GM19351 (cell line): ENCODE measurements around the gene TMBIM4.
"Not testable (repeated sequence)": the region's sequence is repeated elsewhere in the genome, so short reads cannot be mapped to it uniquely, and the experiment has no call there.

Source experiments
- ATAC-seq: cut with Tn5 transposase; IDR thresholded peaks from one replicate; pipeline ENCODE4 v1.9.1; 2021; ENCODE audit warnings: mild to moderate bottlenecking, moderate library complexity; ENCODE audit not compliant: unreplicated experiment

Gene TMBIM4, protein sequence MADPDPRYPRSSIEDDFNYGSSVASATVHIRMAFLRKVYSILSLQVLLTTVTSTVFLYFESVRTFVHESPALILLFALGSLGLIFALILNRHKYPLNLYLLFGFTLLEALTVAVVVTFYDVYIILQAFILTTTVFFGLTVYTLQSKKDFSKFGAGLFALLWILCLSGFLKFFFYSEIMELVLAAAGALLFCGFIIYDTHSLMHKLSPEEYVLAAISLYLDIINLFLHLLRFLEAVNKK

GRCh38 chr12:66169221-66170170 is at the start of gene TMBIM4:
TMBIM4 (minus strand) TSS chr12:66169996; CDS start chr12:66169951, 45 bp downstream.
- ATAC-seq, result peak; percentile 76

GRCh38 chr12:66217342-66217917 is 47.6 kb upstream of the TMBIM4 start:
- no peak for ATAC-seq

GRCh38 chr12:66213011-66213410 is 43.2 kb upstream of the TMBIM4 start:
- not testable (repeated sequence) for ATAC-seq

DNA sequence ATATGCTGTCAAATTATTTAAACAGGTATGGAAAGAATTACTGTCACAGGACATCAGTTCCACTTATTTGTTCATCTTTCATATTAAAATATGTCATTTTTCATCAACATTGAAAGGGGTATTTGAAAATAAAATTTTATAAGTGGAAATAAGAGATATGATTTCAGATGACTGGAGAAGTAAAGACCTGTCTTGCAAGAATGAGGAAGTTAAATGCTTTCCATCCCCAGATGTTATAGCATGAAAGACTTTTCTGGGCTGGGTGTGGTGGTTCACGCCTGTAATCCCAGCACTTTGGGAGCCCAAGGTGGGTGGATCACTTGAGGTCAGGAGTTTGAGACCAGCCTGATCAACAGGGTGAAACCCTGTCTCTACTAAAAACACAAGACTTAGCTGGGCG is 41.8 kb upstream of the TMBIM4 start:
- not testable (repeated sequence) for ATAC-seq

GRCh38 chr12:66210840-66211239 is 41.0 kb upstream of the TMBIM4 start:
- ATAC-seq, result no peak

DNA sequence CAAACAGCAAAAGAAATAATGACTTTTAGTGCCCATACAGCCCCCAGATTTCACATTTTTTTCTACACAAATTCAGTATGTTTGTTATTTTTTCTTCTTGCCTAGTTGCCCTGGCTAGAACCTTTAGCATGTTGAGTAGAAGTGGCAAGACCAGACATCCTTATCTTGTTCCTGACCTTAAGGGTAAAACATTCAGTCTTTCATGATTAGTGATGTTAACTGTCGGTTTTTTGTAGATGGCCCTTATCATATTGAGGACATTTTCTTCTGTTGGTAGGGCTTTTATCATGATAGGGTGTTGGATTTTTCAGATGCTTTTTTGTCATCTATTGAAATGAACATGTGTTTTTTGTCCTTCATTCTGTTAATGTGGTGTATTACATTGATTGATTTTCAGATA is 36.3 kb upstream of the TMBIM4 start:
- no peak for ATAC-seq

GRCh38 chr12:66203820-66204219 is 34.0 kb upstream of the TMBIM4 start:
- no peak for ATAC-seq

DNA sequence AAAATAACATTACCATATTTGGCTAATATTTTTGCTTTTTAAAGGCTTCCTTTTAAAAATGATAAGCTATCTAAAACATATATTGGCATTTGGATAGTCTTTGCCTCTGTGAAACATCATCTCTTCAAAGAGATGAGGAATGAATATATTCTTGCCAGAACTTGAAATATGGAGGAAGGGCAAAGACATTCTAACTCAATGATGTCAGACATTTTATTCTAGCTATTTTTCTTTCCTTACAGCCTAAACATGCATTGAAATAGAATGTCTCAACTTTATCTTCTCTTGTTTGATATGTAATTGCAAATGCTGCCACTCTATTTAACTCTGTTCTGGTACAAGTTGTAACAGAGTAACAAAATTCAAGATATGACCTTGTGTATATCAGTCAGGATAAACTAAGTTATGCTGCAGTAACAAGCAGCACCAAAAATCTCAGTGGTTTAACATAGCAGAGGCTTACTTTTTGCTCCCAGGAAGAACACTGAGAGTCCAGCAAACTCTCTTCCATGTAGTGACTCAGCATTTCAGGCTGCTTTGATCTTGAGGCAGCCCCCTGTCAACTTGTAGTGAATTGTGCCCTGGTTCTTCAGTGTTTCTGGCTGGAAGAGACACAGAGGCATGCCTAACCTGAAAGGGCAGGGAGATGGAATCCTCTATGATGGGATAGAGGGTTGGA is 30.2 kb upstream of the TMBIM4 start:
- no peak for ATAC-seq

DNA sequence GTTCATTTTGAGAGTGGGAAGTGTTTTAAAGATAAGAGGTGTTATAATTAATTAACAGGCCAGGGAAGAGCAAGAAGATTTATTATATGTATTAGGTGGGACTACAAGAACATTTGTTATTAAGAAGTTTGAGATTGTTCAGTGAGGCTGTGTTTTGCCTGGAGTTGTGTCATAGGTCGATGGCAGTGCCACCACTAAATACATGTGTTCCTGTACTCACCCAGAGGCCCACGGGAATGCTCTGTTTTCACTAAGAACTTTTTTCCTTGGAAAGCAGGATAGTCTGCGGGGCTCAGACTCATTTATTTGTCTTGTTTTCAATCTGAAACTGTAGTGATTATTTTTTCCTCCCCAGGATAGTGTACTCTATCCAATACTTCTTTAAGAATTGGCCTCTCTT is 29.3 kb upstream of the TMBIM4 start:
- ATAC-seq, result no peak

- ATAC-seq, result no peak
These were observed 27.7 kb upstream of the TMBIM4 start for GRCh38 chr12:66197495-66197921.

DNA sequence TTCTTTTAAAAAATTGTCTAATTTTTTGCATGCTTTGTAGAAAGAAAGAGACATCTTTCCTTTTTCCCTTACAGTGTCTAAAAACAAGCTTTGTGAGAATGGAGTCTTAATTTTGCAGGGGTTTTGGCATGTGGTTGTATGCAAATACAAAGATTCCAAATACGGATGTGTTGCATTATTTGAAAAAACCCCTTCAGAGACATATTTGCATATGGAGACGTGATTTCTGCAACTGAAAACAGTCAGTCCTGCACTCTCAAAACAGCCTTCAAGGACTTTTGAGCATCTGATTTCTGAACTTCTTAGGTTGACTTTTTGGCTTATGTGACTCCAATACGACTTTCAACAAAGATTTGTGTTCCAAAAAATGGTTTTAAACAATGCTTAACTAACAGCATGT is 27.0 kb upstream of the TMBIM4 start:
- peak; percentile 97 for ATAC-seq

- no peak for ATAC-seq
These were observed 25.4 kb upstream of the TMBIM4 start for GRCh38 chr12:66195242-66195641.

GRCh38 chr12:66194122-66194521 is 24.3 kb upstream of the TMBIM4 start:
- no peak for ATAC-seq

DNA sequence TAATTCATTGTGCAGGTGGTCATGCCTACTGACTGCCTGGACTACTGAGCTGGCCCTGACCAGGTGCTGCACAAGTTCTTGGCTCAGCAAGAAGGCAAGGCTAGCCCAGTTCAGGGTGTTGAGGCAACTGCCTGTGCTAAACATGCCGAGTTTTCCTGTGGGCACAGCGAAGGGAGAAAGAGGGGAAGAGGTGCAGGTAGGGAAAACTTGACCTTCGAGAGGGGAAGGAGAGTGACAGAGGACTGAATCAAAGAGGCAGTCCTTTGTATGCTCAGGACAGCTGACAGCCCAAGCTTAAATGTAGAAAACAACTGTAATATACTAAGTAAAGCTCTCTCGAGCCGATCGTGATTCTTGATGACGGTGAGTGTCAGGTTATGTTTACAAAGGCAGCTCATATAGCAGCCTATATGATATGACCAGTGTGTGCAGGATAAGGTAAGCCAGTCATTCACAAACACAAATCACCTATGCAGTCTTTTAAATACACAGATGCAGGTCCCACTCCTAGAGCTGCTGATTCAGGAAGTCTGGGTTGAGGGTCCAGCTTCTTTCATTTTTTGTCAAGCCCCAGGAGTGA is 21.8 kb upstream of the TMBIM4 start:
- no peak for ATAC-seq

DNA sequence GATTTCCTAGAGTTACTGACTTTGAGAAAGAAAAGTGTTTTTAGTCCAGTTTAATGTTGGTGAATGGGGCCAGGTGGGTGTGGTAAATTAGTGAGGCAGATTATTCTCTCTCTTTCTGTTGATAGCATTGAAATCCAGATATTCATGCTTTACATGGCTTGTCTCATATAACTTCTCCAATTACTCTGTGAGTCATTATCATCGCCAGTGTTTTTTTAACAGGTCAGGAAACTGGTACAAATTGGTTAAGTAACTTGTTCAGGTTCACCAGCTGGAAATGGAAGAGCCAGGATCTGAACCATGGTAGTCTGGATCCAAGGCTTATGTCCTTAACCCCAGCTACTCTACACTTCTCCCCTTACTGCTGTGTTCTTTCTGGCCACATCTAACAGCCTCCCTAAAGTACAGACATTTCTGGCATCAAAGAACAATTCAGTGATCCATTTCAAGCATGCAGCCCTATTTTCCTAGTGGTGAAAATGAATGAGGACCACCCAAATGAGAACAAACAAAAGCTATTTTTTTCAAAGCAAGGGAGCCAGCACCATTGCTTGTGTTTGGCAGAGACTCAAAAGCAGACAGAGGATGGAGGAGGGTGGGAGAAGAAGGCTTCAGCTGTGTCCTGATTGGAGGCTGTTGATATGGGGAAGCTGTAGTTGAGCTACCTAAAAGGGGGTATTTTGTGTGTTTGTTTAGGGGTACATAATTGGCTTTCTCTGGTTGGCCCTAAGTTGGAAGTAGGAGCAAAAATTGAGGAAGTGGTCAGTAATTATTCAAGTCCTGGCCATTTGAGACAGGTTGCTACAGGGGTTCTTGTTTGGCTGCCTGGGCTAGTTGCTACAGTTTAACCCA is 20.9 kb upstream of the TMBIM4 start:
- ATAC-seq, result no peak

GRCh38 chr12:66189889-66190288 is 20.1 kb upstream of the TMBIM4 start:
- ATAC-seq, result no peak

DNA sequence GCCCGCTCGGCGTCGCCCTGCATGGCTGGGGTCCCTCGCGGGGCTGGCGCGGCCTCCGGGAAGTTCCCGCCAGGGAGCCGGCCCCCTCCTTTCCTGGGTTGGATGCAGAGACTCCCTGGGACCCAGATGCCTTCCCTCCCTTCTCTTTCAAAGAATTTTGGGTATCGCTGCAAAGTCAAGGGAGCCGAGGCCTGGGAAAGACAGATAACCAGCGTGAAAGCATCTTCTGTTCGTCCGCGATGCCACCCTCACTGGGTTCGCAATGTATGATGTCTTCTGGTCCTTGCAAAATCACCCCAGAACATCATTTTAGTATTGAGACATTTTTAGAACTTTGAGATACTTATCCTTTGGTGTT is 19.7 kb upstream of the TMBIM4 start:
- no peak for ATAC-seq

DNA sequence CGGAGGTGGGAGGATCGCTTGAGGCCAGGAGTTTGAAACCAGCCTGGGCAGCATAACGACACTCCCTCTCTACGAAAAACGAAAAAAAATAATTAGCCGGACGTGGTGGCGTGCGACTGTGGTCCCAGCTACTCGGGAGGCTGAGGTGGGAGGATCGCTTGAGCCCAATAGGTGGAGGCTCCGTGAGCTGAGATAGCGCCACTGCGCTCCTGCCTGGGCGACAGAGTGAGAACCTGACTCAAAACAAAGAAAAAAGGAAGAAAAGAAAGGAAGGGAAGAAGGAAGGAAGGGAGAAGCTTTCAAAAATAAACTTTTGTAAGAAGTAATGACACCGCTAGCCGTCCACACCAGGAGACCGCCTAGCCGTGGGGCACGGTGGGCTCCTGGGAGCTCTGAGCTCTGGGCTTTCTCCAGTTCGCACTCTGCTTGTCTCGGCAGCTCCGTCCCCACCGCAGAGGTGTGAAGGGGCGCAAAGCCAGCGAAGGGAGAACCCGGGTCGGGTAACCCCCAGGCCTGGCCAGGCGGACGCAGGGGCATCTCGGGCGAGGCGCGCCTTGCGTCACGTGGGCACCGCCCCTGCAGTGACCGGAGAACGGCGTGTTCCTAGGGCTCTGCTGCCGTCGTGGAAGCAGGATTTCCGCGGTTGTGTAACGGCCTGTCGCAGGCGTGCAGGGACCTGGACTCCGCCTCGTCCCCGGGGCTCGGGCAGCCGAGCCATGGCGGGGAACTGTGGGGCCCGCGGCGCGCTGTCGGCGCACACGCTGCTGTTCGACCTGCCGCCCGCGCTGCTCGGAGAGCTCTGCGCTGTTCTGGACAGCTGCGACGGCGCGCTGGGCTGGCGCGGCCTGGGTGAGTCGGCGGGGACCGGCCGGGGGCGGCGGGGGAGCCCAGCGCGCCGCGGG is 19.0 kb upstream of the TMBIM4 start, which contains the start of gene IRAK3:
Gene IRAK3, plus strand, starts transcription at position 631 of the 902 bp plus-strand sequence. Its CDS starts 86 bp downstream, at position 717.
- peak; percentile 48 for ATAC-seq

DNA sequence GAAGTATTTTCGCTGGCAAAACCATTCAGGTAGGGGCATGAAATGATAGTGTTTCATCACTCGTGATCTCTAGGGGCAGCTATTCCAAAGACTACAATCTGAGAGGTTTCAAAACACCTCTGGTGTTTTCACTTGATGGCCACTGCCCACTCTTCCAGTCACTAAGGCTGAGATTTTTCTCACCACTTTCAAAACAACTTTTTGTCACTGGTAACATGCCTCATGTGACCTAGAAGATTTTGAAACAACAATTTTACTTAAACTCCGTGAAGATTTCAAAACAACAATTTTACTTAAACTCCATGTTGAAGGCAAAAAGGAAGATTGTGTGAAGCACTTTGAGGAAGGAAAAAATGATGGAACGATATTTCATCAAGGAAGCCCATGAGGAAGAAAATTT is 18.0 kb upstream of the TMBIM4 start:
- no peak for ATAC-seq
